ENCODE data around the gene ZNF865.

The ZNF865 gene

DNA sequence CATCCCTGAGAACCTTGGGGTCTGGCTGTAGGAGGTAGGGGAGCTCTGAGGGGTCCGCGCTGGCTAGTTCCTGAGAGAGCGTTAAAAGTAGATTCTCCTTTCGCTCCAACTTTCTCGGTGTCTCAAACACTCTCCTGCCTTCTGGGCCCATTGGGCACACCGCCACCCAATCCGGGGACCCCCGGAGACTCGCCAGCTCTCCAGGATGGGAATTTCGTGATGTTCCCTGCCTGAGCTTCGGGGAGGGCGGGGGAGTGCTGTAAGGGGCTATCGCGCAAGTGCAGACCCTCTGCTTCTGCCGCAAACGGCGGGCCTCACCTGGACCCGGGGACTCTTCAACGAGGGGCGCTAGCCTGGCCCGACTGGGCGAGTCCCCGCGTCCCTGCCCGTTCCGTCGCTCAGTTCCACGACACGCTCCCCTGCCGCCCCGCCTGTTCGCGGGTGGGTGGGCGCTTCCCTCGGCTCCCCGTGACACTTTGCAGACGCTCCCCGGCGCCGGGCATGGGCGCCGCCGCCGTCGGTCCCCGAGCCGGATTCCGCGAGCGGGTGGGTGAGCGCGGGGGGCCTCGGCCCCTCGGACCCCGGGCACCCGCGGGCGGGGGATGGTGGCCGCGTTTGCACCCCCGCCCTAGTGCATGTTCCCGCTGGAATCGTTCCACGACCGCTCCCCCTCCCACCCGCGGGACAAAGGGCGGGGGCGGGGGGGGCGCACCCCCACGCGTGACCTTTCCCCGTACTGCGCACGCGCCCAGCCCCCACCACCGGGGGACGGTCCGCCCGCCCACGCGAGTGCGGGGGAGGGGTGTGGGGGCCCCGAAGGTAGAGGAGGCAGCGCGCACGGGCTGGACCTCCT is 42.5 kb downstream of the ZNF865 start, which contains the start of gene CCDC106:
Gene CCDC106 (plus strand): TSS at position 481 of the 853 bp plus-strand sequence. CDS start 835 bp downstream, outside the sequence.
- DNase-seq, result peak; percentile 46 to 51

DNA sequence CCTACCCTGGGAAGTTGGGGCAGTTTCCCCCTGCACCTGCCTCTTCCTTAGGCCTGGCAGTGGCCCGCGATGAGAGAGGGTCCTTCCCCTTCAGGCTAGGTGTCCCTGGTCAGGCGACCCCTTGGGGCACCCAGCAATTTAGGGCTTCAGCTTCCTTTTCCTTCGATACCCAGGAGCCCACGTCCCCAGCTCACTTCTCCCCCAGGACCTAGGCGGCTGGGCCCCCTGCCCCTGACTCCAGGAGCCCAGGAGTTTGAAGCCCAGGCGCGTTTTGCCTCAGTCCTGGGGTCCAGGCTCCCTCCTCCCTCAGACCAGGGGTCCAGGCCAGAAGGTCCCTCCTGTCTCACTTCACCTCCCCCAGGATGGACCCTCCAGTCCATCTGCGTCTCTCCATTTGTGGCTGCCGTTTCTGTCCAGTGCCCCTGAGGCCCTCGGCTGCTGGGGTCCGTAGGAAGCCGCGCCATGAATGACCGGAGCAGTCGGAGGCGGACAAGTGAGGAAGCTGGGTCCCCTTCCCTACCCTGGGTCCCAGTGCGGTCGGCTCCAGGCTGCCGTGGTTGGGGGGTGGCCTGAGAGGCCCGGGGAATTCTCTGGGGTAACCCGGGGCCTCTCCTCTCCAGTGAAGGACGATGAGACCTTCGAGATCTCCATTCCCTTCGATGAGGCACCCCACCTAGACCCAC is 43.3 kb downstream of the ZNF865 start:
- DNase-seq, result no peak

DNA sequence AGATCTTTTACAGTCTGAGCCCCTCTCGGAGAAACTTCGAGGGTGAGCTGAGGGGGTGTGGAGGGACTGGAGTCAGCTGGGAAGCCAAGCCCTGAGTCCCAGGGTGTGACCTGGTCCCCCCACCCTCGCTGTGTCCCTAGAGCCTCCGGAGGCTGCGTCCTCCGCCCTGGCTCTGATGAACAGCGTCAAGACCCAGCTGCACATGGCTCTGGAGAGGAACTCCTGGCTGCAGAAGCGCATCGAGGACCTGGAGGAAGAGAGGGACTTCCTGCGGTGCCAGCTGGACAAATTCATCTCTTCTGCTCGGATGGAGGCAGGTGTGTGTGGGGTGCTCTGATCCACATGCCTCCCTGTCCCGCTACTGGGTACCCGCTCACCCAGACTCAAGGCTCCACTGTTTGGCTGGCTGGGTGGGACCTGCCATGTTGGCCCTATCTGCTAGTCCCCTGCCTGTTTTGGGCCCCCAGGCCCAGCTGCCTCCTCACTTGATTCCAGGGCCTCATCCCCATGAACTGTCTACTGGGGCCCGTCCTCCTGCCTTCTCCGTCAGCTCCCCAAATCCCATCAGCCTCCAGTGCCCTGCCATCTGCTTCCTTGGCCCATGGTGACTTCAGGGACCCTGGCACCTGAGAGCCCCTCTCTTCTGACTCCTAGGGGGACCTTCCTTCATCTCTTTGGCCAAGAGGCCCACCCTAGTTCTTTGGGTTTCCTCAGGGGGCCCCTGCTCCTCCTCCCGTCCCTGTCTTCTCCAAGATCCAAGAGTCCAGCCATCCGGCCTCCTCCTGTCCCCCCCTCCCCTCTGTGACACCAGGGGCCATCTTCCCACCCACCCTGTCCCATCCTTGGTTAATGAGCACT is 44.0 kb downstream of the ZNF865 start:
- no peak for DNase-seq

DNA sequence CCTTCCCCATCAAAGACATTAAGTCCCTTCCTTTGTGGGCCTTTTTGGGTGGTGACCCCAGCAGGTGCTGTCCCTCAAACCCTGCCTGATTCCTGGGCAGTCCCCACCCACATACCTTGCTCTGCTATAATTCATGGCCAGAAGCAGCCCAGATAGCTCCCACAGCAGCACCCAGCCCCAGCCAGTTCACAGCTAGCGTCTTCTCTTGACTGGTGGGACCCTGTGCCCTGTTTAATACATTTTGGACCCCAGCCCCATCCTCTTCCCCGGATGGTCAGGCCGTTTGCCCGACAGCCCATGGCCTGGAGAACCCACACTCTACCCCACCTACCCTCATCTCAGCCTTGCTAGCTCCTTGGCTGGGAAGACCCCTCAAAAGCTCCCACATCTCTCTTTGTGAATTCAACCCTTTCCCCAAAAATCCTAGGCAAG is 44.7 kb downstream of the ZNF865 start:
- no peak for DNase-seq

DNA sequence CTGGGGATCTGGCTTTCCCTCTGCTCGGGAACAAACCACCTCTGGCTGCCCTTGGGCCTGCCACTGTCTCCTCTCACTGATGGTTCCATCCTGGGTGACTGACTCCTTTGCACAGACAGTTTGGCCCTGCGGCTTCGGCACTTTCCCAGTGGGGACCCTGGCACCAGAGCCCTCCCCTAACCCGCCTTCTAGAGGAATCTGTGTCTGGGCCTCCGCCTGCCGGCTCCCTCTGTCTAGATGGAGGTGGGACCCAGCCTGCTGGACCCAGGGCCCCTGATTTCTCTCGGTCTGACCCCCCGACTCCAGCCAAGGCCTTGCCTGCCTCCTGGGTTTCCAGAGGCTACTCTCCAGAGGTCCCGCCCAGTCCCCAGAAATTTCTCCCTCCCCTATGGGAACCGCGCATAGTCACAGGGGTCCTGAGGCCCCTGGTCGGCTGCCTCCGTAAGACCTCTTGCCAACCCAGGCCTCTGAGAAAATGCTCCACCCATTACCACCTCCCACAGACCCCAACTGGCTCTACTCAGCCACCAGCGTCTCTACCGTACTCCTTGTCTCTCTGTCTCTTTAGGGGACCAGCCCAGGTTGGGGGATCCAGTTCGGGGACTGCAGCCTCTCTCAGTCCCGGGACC is 45.3 kb downstream of the ZNF865 start:
- DNase-seq, result no peak

DNA sequence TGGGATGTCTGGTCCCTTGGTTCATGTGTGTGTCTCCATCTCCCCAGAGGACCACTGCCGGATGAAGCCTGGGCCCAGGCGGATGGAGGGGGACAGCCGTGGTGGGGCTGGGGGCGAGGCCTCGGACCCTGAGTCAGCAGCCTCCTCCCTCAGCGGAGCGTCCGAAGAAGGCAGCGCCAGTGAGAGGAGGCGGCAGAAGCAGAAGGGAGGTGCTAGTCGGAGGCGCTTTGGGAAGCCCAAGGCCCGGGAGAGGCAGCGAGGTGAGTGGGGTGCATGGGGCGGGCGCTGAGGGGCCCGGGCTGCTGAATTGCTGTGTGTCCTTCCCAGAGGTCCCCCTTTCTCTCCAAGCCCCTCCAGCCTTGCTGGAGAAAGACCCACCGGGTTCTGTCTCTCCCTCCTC is 45.8 kb downstream of the ZNF865 start:
- no peak for DNase-seq

DNA sequence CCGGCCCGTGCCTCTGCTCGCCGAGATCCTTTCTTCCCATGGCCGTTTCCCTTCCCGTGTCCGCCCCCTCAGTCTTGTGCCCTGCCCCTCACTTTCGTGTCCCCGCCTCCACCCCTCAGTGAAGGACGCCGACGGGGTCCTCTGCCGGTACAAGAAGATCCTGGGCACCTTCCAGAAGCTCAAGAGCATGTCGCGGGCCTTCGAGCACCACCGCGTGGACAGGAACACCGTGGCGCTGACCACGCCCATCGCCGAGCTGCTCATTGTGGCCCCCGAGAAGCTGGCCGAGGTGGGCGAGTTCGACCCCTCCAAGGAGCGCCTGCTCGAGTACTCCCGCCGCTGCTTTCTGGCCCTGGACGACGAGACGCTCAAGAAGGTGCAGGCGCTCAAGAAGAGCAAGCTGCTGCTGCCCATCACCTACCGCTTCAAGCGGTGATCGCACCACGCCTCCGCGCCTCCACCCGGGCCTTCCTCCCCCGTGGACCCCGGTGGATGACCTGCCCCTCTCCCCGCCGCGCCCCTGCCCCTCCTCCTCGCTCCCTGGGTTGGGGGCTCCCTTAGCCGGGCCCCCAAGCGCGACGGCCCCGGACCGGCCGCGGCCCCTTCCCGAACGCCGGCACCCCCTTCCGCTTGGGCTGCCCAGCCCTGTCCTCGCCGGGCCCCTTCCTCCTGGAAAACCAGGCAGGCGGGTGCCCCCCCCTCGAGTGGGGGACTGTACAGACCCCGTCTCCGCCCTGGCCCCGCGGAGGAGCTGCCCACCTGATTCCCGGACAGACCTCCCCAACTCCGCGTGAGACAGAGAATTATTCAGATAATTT is 47.1 kb downstream of the ZNF865 start:
- no peak for DNase-seq

DNA sequence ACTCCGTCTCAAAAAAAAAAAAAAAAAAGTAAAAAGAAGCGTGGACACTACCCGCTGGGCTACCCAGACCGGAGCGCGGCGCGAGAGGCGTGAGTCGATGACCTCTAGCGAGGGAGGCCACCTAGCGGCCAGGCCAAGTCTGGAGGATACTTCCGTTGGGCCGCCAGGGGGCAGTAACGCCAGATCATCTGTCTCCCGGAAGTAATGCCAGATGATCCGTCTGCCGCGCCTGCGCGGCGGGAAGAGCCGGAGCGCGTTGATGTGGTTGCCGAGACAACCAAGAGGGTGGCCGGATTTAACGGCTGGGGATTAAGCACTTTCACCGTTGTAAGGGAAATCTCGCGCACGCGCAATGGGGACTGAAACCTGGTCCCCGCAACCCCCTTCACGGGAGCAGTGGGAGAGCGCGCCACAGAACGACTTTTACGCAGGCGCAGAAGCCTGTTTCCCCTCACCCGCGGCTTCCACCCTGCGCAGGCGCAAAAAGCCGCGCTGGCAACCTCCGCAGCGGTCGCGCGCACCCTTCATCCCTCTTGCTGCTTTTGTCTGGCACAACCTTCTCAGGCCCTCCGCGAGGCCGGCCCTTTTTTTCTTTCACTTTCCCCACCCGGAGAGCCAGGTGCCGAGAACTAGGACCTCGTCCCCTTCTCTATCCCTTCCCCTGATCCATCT is 48.3 kb downstream of the ZNF865 start:
- peak; percentile 77 to 91 for DNase-seq

DNA sequence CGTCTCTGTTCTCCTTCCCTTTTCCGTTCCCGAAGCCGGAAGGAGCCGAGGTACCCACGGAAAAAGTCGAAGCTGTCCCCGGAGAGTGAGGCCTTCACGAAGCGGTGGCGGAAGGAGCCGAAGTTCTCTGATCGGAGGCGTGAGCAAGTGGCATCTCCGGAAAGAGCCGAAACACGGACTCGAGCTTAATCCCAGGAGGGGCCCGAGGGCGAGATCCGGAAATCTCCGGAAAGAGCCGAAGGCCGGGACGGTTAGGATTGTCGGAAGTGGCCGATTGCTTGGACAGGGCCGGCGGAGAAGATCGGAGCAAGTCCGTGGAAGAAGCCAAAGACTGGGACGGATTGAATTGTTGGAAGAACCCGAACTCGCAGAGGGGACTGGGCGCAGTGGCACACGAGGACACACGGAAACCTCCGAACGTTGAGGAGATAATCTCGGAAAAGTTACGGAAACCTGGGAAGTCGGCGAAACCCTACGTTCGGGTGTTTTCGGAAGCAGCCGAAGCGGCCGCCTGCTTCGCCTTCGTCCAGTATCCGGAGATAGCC is 48.9 kb downstream of the ZNF865 start:
- DNase-seq, result peak; percentile 87 to 96

DNA sequence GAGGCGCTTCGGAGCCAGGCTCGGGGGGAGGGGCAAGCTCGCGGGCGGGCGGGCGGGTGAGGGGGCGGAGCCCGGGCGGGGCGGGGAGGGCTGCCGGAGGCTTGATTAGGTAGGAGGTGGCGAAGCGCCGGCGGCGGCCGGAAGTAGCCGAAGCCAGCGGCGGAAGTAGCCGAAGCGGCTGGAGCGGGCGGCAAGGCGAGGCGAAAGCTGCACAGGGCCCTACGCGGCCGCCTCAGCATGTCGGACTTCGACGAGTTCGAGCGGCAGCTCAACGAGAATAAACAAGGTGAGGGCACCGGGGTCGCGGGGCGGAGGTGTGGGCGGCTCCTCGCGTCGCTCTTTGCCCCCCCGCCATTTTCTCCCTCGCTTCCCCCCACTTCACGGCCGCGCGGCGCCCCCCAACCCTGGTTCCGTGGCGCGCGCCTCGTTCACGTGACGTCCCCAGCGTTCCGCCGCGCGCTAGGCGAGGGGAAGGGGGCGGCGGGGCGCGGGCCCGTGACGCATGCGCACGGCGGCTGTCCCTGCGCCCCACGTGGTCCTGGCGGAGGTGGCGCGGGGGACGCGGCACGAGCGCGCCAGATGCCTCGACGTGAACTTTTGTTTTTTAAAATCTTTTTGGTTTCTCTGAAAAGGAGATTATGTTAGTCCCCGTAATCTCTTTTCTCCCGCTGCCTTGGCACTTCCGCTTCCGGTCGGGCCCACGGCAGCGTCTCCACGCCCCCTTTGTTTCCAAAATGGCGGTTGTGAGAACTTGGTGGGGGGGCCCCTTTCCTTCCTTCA is 49.6 kb downstream of the ZNF865 start, which contains the start of gene U2AF2:
Gene U2AF2 (plus strand): TSS at position 168 of the 780 bp plus-strand sequence. CDS start 70 bp downstream, at position 238.
- peak; percentile 51 to 90 for DNase-seq

DNA sequence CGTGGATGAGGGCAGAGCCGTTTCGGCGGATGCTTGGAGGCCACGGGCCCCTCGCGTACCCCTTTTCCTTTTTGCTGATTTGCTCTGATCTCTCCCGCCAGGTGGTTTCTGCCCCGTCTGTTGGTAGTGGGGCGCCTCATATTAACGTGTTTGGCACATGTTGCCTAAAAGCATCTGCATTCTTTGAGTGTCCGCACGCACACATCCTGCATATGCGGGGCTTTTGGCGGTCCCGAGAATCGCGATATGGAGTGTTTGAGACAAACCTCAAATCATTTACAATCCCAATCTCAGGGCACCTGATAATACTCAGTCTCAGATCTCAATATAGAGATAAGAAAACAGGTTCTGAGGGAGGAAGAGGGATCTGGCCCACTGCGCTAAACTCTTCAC is 50.2 kb downstream of the ZNF865 start:
- DNase-seq, result no peak

DNA sequence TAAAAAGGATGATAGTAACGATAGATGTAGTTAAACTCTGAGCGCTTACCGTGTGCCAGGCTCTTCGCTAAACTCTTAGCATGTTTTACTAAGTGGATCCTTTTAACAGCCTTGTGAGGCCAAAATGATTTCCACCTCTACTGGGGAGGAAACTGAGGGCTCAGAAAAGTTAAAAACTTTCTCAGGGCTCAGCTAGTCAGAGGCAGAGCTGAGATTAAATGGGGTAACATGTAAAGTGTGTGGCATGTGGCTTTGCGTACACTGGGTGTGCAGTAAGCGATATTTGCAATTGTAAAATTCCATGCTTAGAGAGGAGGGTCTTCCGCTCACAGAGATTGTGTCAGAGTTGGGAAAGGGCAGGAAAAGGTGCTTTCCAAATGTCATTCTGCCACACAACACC is 51.1 kb downstream of the ZNF865 start:
- DNase-seq, result no peak

DNA sequence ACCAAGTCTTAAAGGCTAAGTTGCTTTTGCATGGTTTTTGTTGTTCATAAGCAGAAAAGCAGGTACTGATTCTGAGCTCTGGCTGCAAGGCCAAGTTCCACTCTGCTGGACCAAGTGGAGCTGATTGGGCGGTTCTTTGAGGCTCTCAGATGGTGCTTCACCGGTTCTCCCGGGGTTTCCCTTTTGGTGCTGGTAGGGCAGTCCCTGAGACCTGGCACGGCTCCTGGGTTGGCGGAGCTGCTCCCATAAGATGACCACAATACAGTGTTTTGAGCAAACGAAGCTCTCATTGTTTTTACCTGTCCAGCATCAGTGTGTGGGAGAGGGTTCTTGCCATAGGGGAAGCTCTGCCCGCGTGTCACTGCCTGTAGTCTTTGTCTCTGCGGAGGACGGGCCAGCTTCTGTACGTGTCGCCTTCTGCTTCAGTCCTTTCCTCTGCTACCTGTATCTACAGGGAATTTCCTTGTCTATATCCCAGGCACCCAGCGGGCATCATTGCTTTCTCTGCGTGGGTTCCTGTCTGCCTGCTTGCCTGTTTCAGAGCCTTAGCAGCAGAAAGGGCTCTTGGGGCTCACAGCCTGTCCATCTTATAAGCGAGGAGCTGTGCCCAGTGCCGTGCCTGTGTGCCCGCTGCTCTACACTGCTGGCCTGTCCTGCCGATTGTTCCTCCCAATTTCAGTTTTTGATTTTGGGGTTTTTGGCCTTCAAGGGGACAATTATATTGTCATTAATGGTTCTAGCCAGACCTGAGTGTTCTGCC is 51.7 kb downstream of the ZNF865 start:
- no peak for DNase-seq

DNA sequence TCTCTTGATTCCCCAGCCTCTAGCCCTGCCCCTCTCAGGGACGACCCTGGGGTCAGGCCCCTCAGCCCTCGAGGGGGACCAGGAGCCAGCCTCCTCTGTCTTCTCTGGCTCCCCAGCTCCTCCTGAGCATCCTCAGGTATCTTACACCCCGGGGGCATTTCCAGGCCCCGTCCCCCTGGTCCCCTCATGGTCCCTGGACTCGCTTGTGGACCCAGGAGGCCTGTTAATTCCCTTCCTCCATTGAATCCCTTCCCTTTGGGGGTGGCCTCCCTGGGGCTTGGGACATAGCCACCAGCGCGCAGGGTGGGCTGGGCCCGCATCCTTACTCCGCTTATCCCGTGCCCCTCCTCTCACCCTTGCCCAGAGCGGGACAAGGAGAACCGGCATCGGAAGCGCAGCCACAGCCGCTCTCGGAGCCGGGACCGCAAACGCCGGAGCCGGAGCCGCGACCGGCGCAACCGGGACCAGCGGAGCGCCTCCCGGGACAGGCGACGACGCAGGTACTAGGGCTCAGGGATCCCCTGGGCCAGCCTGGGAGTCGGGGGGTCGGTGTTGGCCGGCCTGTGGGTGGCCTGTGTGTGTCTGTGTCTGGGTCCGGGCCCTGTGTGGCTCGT is 53.5 kb downstream of the ZNF865 start:
- no peak for DNase-seq

DNA sequence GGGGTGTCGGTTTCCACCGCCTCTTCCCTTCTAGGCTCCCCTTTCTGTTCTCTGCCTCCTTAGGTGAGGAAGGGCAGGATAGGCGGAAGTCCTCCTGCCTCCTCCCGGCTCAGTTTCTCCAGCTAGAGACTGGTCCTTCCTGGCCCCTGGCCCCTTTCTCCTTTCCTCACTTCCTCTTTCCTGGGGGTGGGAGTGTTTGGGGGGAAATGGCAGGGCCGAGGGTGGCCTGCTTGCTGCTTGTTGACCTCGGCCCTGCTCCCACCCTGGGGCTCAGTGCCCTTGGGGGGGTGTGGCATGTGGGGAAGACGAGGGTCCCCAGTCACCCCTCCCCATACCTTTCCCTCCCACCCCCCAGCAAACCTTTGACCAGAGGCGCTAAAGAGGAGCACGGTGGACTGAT is 54.4 kb downstream of the ZNF865 start:
- no peak for DNase-seq

DNA sequence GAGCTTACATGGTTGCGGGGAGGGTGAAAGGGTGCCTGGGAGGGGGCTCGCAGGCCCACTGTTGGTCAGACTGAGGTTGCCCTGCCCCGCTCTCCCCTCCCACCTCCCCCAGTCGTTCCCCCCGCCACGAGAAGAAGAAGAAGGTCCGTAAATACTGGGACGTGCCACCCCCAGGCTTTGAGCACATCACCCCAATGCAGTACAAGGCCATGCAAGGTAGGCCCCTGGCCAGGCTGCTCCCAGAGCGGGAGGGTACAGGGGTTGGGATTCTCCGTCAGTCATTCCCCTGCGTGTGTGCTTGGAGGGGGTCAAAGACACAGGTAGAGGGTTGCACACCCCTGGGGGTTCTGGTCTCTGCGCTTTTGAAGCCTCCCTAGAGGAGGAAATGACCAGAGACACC is 55.0 kb downstream of the ZNF865 start:
- DNase-seq, result no peak

DNA sequence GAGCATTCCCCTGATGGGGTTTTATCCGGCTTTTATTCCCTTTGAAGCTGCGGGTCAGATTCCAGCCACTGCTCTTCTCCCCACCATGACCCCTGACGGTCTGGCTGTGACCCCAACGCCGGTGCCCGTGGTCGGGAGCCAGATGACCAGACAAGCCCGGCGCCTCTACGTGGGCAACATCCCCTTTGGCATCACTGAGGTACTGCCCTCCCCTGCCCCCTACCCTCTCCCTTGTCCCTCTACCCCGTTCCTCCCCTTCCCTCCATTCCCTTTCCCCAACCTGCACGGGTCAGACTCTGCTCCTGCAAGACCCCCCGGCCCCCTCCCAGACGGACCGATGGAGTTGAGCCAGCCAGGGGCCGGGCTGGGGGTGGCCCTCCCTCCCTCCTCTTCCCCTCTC is 55.5 kb downstream of the ZNF865 start:
- no peak for DNase-seq

DNA sequence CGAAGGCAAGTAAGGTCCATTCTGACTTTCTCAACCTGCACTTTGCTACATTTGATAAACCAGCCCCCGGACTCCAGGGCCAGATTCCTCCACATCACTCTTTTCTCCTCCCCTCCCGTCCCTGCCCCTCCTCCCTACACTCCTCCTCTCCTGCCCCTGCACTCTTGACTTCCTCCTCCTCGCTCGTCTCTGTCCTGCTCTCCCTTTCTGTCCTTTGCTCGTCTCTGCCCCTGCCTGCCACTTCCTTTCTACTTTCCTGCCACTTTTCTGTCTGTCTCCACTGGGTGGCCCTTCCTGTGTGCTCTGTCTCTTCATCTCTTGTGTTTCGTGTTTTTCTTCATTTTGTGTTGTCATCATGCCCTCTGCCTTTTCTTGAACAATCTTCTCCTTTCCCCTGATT is 56.4 kb downstream of the ZNF865 start:
- no peak for DNase-seq
